GM21619 (cell line): ENCODE results near the gene SPOCD1.

Experiments
- ATAC-seq: cut with Tn5 transposase; IDR thresholded peaks from one replicate; pipeline ENCODE4 v1.9.1; 2021; ENCODE audit not compliant: unreplicated experiment

The SPOCD1 gene

GRCh38 chr1:31801458-31801857 is 14.4 kb downstream of the SPOCD1 start:
- no peak for ATAC-seq

- no peak for ATAC-seq
Measured at GRCh38 chr1:31800674-31800967, 15.2 kb downstream of the SPOCD1 start.

- no peak for ATAC-seq
Measured at GRCh38 chr1:31799895-31800673, 15.7 kb downstream of the SPOCD1 start.

- no peak for ATAC-seq
Measured at GRCh38 chr1:31799196-31799894, 16.5 kb downstream of the SPOCD1 start.

GRCh38 chr1:31798433-31799195 is 17.2 kb downstream of the SPOCD1 start:
- no peak for ATAC-seq

- no peak for ATAC-seq
Measured at GRCh38 chr1:31798086-31798432, 17.8 kb downstream of the SPOCD1 start.

GRCh38 chr1:31797216-31797615 is 18.6 kb downstream of the SPOCD1 start:
- no peak for ATAC-seq

GRCh38 chr1:31796707-31797106 is 19.1 kb downstream of the SPOCD1 start:
- no peak for ATAC-seq

- no peak for ATAC-seq
Measured at GRCh38 chr1:31795801-31796621, 19.8 kb downstream of the SPOCD1 start.

- ATAC-seq: no peak
Measured at GRCh38 chr1:31795096-31795675, 20.6 kb downstream of the SPOCD1 start.

- no peak for ATAC-seq
Measured at GRCh38 chr1:31793586-31794285, 22.1 kb downstream of the SPOCD1 start.

GRCh38 chr1:31793086-31793485 is 22.7 kb downstream of the SPOCD1 start:
- no peak for ATAC-seq

GRCh38 chr1:31792541-31792940 is 23.3 kb downstream of the SPOCD1 start:
- ATAC-seq: no peak

GRCh38 chr1:31792116-31792515 is 23.7 kb downstream of the SPOCD1 start:
- no peak for ATAC-seq

- no peak for ATAC-seq
Measured at GRCh38 chr1:31791131-31791858, 24.5 kb downstream of the SPOCD1 start.

GRCh38 chr1:31790641-31791091 is 25.2 kb downstream of the SPOCD1 start:
- ATAC-seq: no peak

GRCh38 chr1:31790140-31790539 is 25.7 kb downstream of the SPOCD1 start:
- ATAC-seq: no peak

GRCh38 chr1:31789259-31790065 is 26.4 kb downstream of the SPOCD1 start:
- peak; percentile 49 for ATAC-seq

GRCh38 chr1:31788825-31789256 is 27.0 kb downstream of the SPOCD1 start:
- peak; percentile 9 for ATAC-seq
